SU-DHL-6 (cell line): ENCODE measurements around the gene PLAAT4.

Experiments
- EZH2phosphoT487 ChIP-seq: fragments of 200-600 bp; sonication (generic), shearing (Covaris generic); conservative IDR thresholded peaks from 2 replicates; pipeline ENCODE4 v1.6.1; 2018; ENCODE audit warnings: mild to moderate bottlenecking, antibody characterized with exemption, low read length, moderate library complexity, mixed read lengths
- TF ChIP-seq, protein P1 (sequence below): fragments of 200-600 bp; sonication (generic); IDR thresholded peaks from one replicate; pipeline ENCODE4 v1.5.1; 2017; ENCODE audit warnings: antibody characterized with exemption, mild to moderate bottlenecking, low read length, moderate library complexity; ENCODE audit not compliant: insufficient read depth, poor library complexity, severe bottlenecking

DNA sequence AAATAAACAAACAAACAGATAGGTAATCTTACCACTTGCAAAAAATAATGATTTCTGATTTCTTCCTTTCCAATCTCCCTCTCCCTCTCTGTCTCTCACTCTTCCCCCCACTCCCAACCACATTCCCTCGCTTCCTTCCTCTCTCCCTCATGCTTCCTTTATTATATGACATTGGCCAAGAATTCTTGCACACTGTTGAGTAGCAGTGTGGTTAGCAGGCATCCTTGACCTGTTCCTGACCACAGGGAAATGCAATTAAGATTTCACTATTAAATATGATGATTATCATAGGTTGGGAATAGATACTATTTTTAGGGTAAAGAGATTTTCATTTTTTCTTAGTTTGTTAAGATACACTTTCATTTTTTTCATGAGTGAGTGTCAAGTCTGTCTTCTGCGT is 14.7 kb upstream of the PLAAT4 start:
- no peak for TF ChIP-seq EZH2phosphoT487
- TF ChIP-seq, protein P1, sequence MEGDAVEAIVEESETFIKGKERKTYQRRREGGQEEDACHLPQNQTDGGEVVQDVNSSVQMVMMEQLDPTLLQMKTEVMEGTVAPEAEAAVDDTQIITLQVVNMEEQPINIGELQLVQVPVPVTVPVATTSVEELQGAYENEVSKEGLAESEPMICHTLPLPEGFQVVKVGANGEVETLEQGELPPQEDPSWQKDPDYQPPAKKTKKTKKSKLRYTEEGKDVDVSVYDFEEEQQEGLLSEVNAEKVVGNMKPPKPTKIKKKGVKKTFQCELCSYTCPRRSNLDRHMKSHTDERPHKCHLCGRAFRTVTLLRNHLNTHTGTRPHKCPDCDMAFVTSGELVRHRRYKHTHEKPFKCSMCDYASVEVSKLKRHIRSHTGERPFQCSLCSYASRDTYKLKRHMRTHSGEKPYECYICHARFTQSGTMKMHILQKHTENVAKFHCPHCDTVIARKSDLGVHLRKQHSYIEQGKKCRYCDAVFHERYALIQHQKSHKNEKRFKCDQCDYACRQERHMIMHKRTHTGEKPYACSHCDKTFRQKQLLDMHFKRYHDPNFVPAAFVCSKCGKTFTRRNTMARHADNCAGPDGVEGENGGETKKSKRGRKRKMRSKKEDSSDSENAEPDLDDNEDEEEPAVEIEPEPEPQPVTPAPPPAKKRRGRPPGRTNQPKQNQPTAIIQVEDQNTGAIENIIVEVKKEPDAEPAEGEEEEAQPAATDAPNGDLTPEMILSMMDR = no peak
